Neuronal stem cell (in vitro differentiated cells): ENCODE data around the gene KHSRP.

ENCODE experiments used
- DNase-seq: peaks from one replicate; pipeline ENCODE4 v3.0.0-alpha.2; 2013; ENCODE audit warnings: low spot score
- H2AFZ ChIP-seq: one replicate; pipeline ENCODE4 v1.6.1; 2013; ENCODE audit warnings: mild to moderate bottlenecking, low read length, inconsistent platforms
- H2AK5ac ChIP-seq: 2 replicates; pipeline ENCODE4 v1.6.1; 2013; ENCODE audit warnings: low read depth, mild to moderate bottlenecking, inconsistent platforms, low read length, moderate library complexity, mixed read lengths
- H2BK120ac ChIP-seq: 2 replicates; pipeline ENCODE4 v1.6.1; 2013; ENCODE audit warnings: low read depth, mild to moderate bottlenecking, inconsistent platforms, low read length, moderate library complexity, mixed read lengths
- H2BK12ac ChIP-seq: one replicate; pipeline ENCODE4 v1.6.1; 2013; ENCODE audit warnings: low read length, inconsistent platforms
- H2BK15ac ChIP-seq: 2 replicates; pipeline ENCODE4 v1.6.1; 2013; ENCODE audit warnings: mild to moderate bottlenecking, low read length, inconsistent platforms, mixed read lengths
- H2BK5ac ChIP-seq: one replicate; pipeline ENCODE4 v1.6.1; 2013; ENCODE audit warnings: inconsistent platforms, mild to moderate bottlenecking, low read length, moderate library complexity
- H3K14ac ChIP-seq: one replicate; pipeline ENCODE4 v1.6.1; 2013; ENCODE audit warnings: low read length, inconsistent platforms
- H3K18ac ChIP-seq: 2 replicates; pipeline ENCODE4 v1.6.1; 2013; ENCODE audit warnings: low read length, inconsistent platforms
- H3K23ac ChIP-seq: 2 replicates; pipeline ENCODE4 v1.6.1; 2013; ENCODE audit warnings: low read depth, mild to moderate bottlenecking, mixed read lengths, low read length, inconsistent platforms; ENCODE audit not compliant: poor library complexity
- H3K27ac ChIP-seq: replicated peaks from 3 replicates; pipeline ENCODE4 v1.5.1; 2013; ENCODE audit warnings: low read length, inconsistent platforms
- H3K27me3 ChIP-seq, 3 experiments: 2 replicates each; pipeline ENCODE4 v1.6.1; 2013; ENCODE audit warnings: low read length in 3 of 3, mild to moderate bottlenecking in 2 of 3, inconsistent platforms in 1 of 3, low read depth in 1 of 3, mixed read lengths in 1 of 3, moderate library complexity in 1 of 3; ENCODE audit not compliant: control insufficient read depth in 3 of 3, insufficient read depth in 3 of 3
- H3K36me3 ChIP-seq, 2 donors: replicated peaks in 1 of 2; 2 replicates each; pipeline ENCODE4 v1.6.1; 2013; ENCODE audit warnings: low read length in 2 of 2; ENCODE audit not compliant: control insufficient read depth in 2 of 2, insufficient read depth in 2 of 2
- H3K4ac ChIP-seq: 2 replicates; pipeline ENCODE4 v1.6.1; 2013; ENCODE audit warnings: inconsistent platforms, mild to moderate bottlenecking, low read length, moderate library complexity
- H3K4me1 ChIP-seq, 2 donors: 1 replicate in 1 of 2; 2 replicates in 1 of 2; pipeline ENCODE4 v1.6.1; 2013; ENCODE audit warnings: low read length in 2 of 2, low read depth in 1 of 2; ENCODE audit not compliant: control insufficient read depth in 2 of 2, insufficient read depth in 1 of 2
- H3K4me2 ChIP-seq: one replicate; pipeline ENCODE4 v1.6.1; 2013; ENCODE audit warnings: mild to moderate bottlenecking, low read length, inconsistent platforms; ENCODE audit not compliant: insufficient read depth, poor library complexity, severe bottlenecking
- H3K4me3 ChIP-seq, 2 donors: 2 replicates each; pipeline ENCODE4 v1.5.1; 2013; ENCODE audit warnings: low read length in 2 of 2, mild to moderate bottlenecking in 2 of 2, inconsistent platforms in 1 of 2, moderate library complexity in 1 of 2
- H3K79me1 ChIP-seq: one replicate; pipeline ENCODE4 v1.6.1; 2013; ENCODE audit warnings: low read depth, mild to moderate bottlenecking, inconsistent platforms, low read length, moderate library complexity
- H3K9ac ChIP-seq: one replicate; pipeline ENCODE4 v1.6.1; 2013; ENCODE audit warnings: mild to moderate bottlenecking, low read depth, low read length, inconsistent platforms; ENCODE audit not compliant: poor library complexity
- H3K9me3 ChIP-seq, 2 donors: replicated peaks in 1 of 2; 2 replicates each; pipeline versions ENCODE3 to v1.6.1; 2013; ENCODE audit warnings: low read length in 2 of 2, mild to moderate bottlenecking in 2 of 2, inconsistent platforms in 1 of 2, low read depth in 1 of 2, mixed read lengths in 1 of 2, moderate library complexity in 1 of 2; ENCODE audit not compliant: control insufficient read depth in 2 of 2, insufficient read depth in 1 of 2
- H4K8ac ChIP-seq: one replicate; pipeline ENCODE4 v1.6.1; 2013; ENCODE audit warnings: low read depth, mild to moderate bottlenecking, inconsistent platforms, low read length, moderate library complexity
- H4K91ac ChIP-seq: one replicate; pipeline ENCODE4 v1.6.1; 2013; ENCODE audit warnings: low read length, low read depth, mild to moderate bottlenecking, inconsistent platforms; ENCODE audit not compliant: poor library complexity
- WGBS, 2 donors: extraction: QIAGEN DNeasy Blood & Tissue Kit; methylation state at CpG; one replicate each; pipeline ENCODE4 v1.1.7; 2013; ENCODE audit warnings: missing lambda C conversion rate in 2 of 2, mixed read lengths in 1 of 2; ENCODE audit not compliant: insufficient read length in 2 of 2, insufficient replicate concordance in 1 of 2; ENCODE audit errors: extremely low coverage in 2 of 2; 5-methylcytosine and 5-hydroxymethylcytosine counted together

Gene KHSRP

GRCh38 chr19:6424939-6425731 is 524 bp upstream of the KHSRP start:
- no peak overlapping the region for H4K8ac ChIP-seq
- H2BK5ac ChIP-seq, result no peak overlapping the region
- H3K4me3 ChIP-seq, result no peak overlapping the region
- no peak overlapping the region for H3K9ac ChIP-seq
- H3K36me3 ChIP-seq, result peaks cover 21 to 33% of the 10 kb centered on the region in 2 donors
- peak; percentile 100 for DNase-seq
- H3K27me3 ChIP-seq, result peaks cover 0 to 5% (median 4%) of the 10 kb centered on the region in 3 experiments
- H3K4ac ChIP-seq, result no peak overlapping the region
- H2BK120ac ChIP-seq, result no peak overlapping the region
- peak overlapping the region; percentile 2 for H2BK15ac ChIP-seq
- H3K4me1 ChIP-seq, result peaks cover 9 to 13% of the 10 kb centered on the region in 2 donors
- H3K18ac ChIP-seq, result peak overlapping the region; percentile 78
- H3K14ac ChIP-seq, result no peak overlapping the region
- peak overlapping the region; percentile 52 for H3K27ac ChIP-seq
- H4K91ac ChIP-seq, result no peak overlapping the region
- peaks cover 4 to 5% of the 10 kb centered on the region in 2 donors for H3K9me3 ChIP-seq
- peak overlapping the region; percentile 15 for H3K4me2 ChIP-seq
- WGBS, 2 donors, result no CpG with 5 or more reads among the region's 43 CpGs
- H3K23ac ChIP-seq, result no peak overlapping the region
- no peak overlapping the region for H2BK12ac ChIP-seq
- no peak overlapping the region for H2AK5ac ChIP-seq
- H3K79me1 ChIP-seq, result peaks cover 18% of the 10 kb centered on the region
- H2AFZ ChIP-seq, result peak overlapping the region; percentile 79

- no peak overlapping the region for H2BK120ac ChIP-seq
- H2AFZ ChIP-seq, result no peak overlapping the region
- H3K18ac ChIP-seq, result peak overlapping the region; percentile 86
- H3K23ac ChIP-seq, result peak overlapping the region; percentile 75
- H3K9me3 ChIP-seq, result peaks cover 4 to 5% of the 10 kb centered on the region in 2 donors
- H2BK15ac ChIP-seq, result no peak overlapping the region
- peak overlapping the region; percentile 75 for H3K14ac ChIP-seq
- H3K27me3 ChIP-seq, result no peaks in the 10 kb centered on the region
- peak overlapping the region; percentile 11 for H2BK5ac ChIP-seq
- peaks cover 35 to 48% of the 10 kb centered on the region in 2 donors for H3K36me3 ChIP-seq
- no peak overlapping the region for H2BK12ac ChIP-seq
- no peak for DNase-seq
- H4K91ac ChIP-seq, result no peak overlapping the region
- peak overlapping the region; percentile 82 for H3K4me2 ChIP-seq
- H3K9ac ChIP-seq, result peak overlapping the region; percentile 92
- WGBS, 2 donors, result no CpG with 5 or more reads among the region's 20 CpGs
- H3K27ac ChIP-seq, result no peak overlapping the region
- H4K8ac ChIP-seq, result no peak overlapping the region
- peak overlapping the region; percentile 96 to 98 for H3K4me3 ChIP-seq
- peaks cover 23% of the 10 kb centered on the region for H3K79me1 ChIP-seq
- no peak overlapping the region for H3K4ac ChIP-seq
- peak overlapping the region; percentile 60 for H2AK5ac ChIP-seq
- H3K4me1 ChIP-seq, result peaks cover 9 to 13% of the 10 kb centered on the region in 2 donors
Observed at GRCh38 chr19:6423499-6424194, 964 bp downstream of the KHSRP start.

DNA sequence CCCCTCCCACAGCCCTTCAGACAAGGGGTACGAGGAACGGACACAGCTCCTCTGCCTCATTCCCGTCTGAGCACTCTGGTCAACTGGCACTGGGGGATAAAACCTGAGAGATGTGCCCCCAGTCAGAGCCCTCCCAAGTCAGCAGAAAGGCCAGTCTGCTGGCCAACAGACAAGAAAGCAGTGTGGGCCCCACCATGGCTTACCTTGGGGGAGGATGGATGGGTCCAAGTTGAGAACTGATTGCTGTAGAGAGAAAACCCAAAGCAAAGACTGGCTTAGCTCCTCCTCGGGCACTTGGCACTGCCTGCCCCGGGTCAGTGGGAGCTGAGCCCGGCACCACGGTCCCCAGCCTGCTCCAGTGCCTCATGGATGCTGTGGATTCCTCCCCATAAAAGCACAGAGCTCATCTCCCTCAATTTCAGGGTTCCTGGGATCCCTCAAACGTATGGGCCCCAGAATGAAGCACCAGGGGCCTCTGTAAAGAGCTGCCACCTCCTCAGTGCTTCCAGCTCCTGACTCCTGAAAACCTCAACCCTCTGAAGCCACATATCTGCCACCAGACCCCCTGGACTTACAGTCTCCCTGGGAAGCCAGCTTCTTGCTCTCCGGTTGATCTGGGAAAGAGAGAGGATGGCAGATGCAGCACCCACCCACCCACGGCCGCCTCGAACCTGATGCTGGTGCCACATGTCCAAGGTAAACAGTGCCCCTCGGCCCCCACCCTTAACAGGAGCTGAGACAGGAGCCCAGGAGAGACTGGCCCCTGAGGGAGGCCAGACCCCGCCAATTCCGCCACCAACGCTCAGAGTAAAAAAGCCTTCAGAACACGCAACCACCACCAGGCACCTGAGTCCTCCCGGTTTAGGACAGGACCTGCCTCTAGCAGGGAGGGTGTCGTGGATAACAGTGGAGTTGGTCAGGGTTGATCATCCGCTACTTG is 3.3 kb downstream of the KHSRP start:
- no peak overlapping the region for H2BK12ac ChIP-seq
- peaks cover 9 to 13% of the 10 kb centered on the region in 2 donors for H3K4me1 ChIP-seq
- H3K4ac ChIP-seq, result no peak overlapping the region
- H3K4me2 ChIP-seq, result no peak overlapping the region
- no peak overlapping the region for H4K8ac ChIP-seq
- no peak overlapping the region for H2AFZ ChIP-seq
- H3K36me3 ChIP-seq, result peaks cover 57 to 71% of the 10 kb centered on the region in 2 donors
- H3K27ac ChIP-seq, result no peak overlapping the region
- no peak overlapping the region for H3K18ac ChIP-seq
- H4K91ac ChIP-seq, result no peak overlapping the region
- DNase-seq, result no peak
- no peak overlapping the region for H2BK120ac ChIP-seq
- H3K4me3 ChIP-seq, result no peak overlapping the region
- H3K9me3 ChIP-seq, result peaks cover 4 to 5% of the 10 kb centered on the region in 2 donors
- no peak overlapping the region for H2BK5ac ChIP-seq
- H3K27me3 ChIP-seq, result no peaks in the 10 kb centered on the region
- no peak overlapping the region for H2BK15ac ChIP-seq
- H3K79me1 ChIP-seq, result peaks cover 39% of the 10 kb centered on the region
- peak overlapping the region; percentile 76 for H3K23ac ChIP-seq
- H3K14ac ChIP-seq, result no peak overlapping the region
- WGBS, 2 donors, result no CpG with 5 or more reads among the region's 20 CpGs
- H3K9ac ChIP-seq, result peak overlapping the region; percentile 68
- H2AK5ac ChIP-seq, result no peak overlapping the region
